ENCODE data around the gene OR10A3.

OR10A3 gene

GRCh38 chr11:7890417-7891172 is 50.9 kb downstream of the OR10A3 start:
- no peak for DNase-seq

DNA sequence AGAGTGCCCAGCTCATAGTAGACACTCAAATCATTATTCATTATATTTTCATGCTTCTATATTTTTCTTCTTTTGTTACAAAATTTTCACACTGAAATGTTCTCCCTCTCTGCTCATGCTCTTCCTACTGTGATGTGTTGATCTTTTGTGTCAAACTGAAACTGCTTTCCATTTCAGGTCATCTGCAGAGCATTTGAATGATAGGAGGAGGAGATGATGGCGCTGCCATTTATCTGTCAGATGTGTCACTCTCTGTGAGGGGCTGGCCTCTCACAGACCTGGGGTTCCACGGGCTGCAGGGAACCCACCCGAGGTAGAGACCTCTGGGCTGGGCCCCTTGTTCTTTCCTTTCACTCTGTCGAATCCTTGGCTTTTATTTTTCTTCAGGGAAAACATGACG is 51.5 kb downstream of the OR10A3 start:
- no peak for DNase-seq

Measured in activated T-cell treated with anti-CD3 and anti-CD28 coated beads, Interleukin-2, amount 50 U/mL, for 48 hours (primary cell).